Right lobe of liver (tissue), 6 donors: ENCODE results near the gene LRMDA. TPM values are rescaled to one million over a fixed set of nuclear protein-coding genes. Genes with fewer than 3 reads are reported as not detected.

Source experiments
- ATAC-seq, 4 donors: fragments of 200-7000 bp; cut with Tn5 transposase; one replicate each; pipeline ENCODE4 v1.9.1; 2020; ENCODE audit warnings: mild to moderate bottlenecking in 4 of 4, moderate library complexity in 4 of 4
- DNase-seq, 3 donors: peaks; one replicate each; pipeline ENCODE4 v3.0.0-alpha.2; 2020
- H3K27ac ChIP-seq, 3 donors: fragments of 200-600 bp; one replicate each; pipeline ENCODE4 v1.8.0; 2022
- H3K27me3 ChIP-seq, 2 donors: fragments of 200-600 bp; one replicate each; pipeline ENCODE4 v1.8.0; 2022
- H3K36me3 ChIP-seq, 4 donors: fragments of 200-600 bp; sonication (generic) in 1 of 4; one replicate each; pipeline versions ENCODE4 v1.5.1 to v1.8.0; 2017 to 2022; ENCODE audit warnings: control low read depth in 1 of 4
- H3K4me1 ChIP-seq, 4 donors: fragments of 200-600 bp; sonication (generic) in 1 of 4; one replicate each; pipeline versions ENCODE4 v1.5.1 to v1.8.0; 2017 to 2022; ENCODE audit warnings: control low read depth in 1 of 4
- H3K4me3 ChIP-seq, 3 donors: fragments of 200-600 bp; one replicate each; pipeline ENCODE4 v1.8.0; 2022
- H3K9me3 ChIP-seq, 4 donors: fragments of 200-600 bp; sonication (generic) in 1 of 4; one replicate each; pipeline versions ENCODE4 v1.5.1 to v1.8.0; 2017 to 2022; ENCODE audit warnings: control low read depth in 1 of 4
- CTCF ChIP-seq, 4 donors: fragments of 200-600 bp in 3 of 4; fragments of 450-650 bp in 1 of 4; IDR thresholded peaks; one replicate each; pipeline versions ENCODE4 v1.5.1 to v1.8.0; 2016 to 2022; ENCODE audit warnings: antibody characterized with exemption in 4 of 4, mild to moderate bottlenecking in 2 of 4
- POLR2A ChIP-seq: fragments of 450-650 bp; IDR thresholded peaks from one replicate; pipeline ENCODE4 v1.6.1; 2017; ENCODE audit warnings: antibody characterized with exemption, mild to moderate bottlenecking
- WGBS: methylation state at CpG from one replicate; pipeline ENCODE4 v1.1.6; 2018; ENCODE audit warnings: low coverage, low lambda C conversion rate; ENCODE audit not compliant: insufficient coverage; ENCODE audit errors: missing lambda C conversion rate; 5-methylcytosine and 5-hydroxymethylcytosine counted together
- intact Hi-C, 2 donors: fragments of 100-400 bp; cut with DNase I; formaldehyde crosslinking; loops; one replicate each; pipeline versions ENCODE4 v1.11.2 to v1.14.1; 2022
- total RNA-seq, 6 experiments: library from RNA; depleted of rRNA in 2 of 6; stranded (reverse); fragments of >200 nt in 2 of 6; fragmentation: NEBNext Ultra II Directional in 3 of 6; extraction: Animal tissue kit (Norgen Biotek cat#: 25700) in 3 of 6; gene quantifications; one replicate each; pipeline versions ENCODE4 v1.1.0 to v1.2.4, GENCODE V29; 2016 to 2023
- donor health status: DM: no; HTN: yes; CAD: no.
- donor health status: DM: no; HTN: no; CAD: no.
- donor health status: DM: no; HTN: no; CAD: no.
- donor health status: DM: no; HTN: yes; CAD: no.
- donor health status: DM: no; HTN: yes; CAD: no.

The LRMDA gene
- total RNA-seq, 6 experiments from 2014 or later = 9.9 to 19.9 (median 16.3) TPM

GRCh38 chr10:75400771-75401568 lies 30.5 kb upstream of the LRMDA start:
- Histone ChIP-seq H3K9me3 (no peaks in the 10 kb centered on the region), H3K27ac (peak overlapping the region; percentile 92 to 97 (median 93)), H3K4me1 (peaks cover 0 to 7% (median 2%) of the 10 kb centered on the region in 4 donors), H3K4me3 (peak overlapping the region; percentile 86 to 95 (median 92)), H3K27me3 (no peaks in the 10 kb centered on the region), H3K36me3 (peaks cover 0 to 6% (median 0%) of the 10 kb centered on the region in 4 donors)
- WGBS = 0% methylated on average over 24 of the region's 68 CpGs
- intact Hi-C loops = loop anchor here (5.0 to 10.0 kb wide), 4 partner anchors 194 to 1146 kb away; no protein-coding TSS in a partner anchor
- ATAC-seq (peak; percentile 8 to 42 (median 36)), DNase-seq (peak; percentile 76 to 78 (median 77))
- no peak for TF ChIP-seq POLR2A
- TF ChIP-seq CTCF (IDR thresholded peaks at IDR 0.05) = no peak

GRCh38 chr10:75401569-75402485 lies 29.6 kb upstream of the LRMDA start, which contains the start of gene ZNF503:
Gene ZNF503 (minus strand): TSS chr10:75401764. CDS start chr10:75401419, 345 bp downstream.
- H3K36me3 ChIP-seq = peaks cover 0 to 6% (median 0%) of the 10 kb centered on the region in 4 donors
- TF ChIP-seq CTCF (IDR thresholded peaks at IDR 0.05) (peak in 3 of 4 donors; percentile 5 to 40 (median 7)), POLR2A (peak; percentile 96)
- H3K4me3 ChIP-seq = peak within 1 kb of the TSS; percentile 86 to 95 (median 92)
- no peaks in the 10 kb centered on the region for H3K9me3 ChIP-seq
- WGBS = under 1% methylated on average over 33 of the region's 88 CpGs
- H3K4me1 ChIP-seq = peaks cover 0 to 6% (median 2%) of the 10 kb centered on the region in 4 donors
- H3K27me3 ChIP-seq = no peaks in the 10 kb centered on the region
- peak; percentile 72 to 81 (median 76) for ATAC-seq
- peak; percentile 97 to 98 (median 98) for DNase-seq
- intact Hi-C loops = loop anchor here (5.0 to 10.0 kb wide), 4 partner anchors 193 to 1145 kb away; no protein-coding TSS in a partner anchor
- H3K27ac ChIP-seq = peak within 1 kb of the TSS; percentile 92 to 97 (median 93)

- TF ChIP-seq CTCF (IDR thresholded peaks at IDR 0.05) = no peak
- TF ChIP-seq POLR2A = no peak
- 0% methylated on average over 12 of the region's 42 CpGs for WGBS
- Histone ChIP-seq H3K9me3 (no peaks in the 10 kb centered on the region), H3K4me3 (peak overlapping the region; percentile 86 to 95 (median 92)), H3K36me3 (peaks cover 0 to 6% (median 0%) of the 10 kb centered on the region in 4 donors), H3K27ac (peak overlapping the region; percentile 92 to 97 (median 93)), H3K4me1 (peaks cover 0 to 6% (median 2%) of the 10 kb centered on the region in 4 donors), H3K27me3 (no peaks in the 10 kb centered on the region)
- intact Hi-C loops = loop anchor here (5.0 to 10.0 kb wide), 4 partner anchors 192 to 1145 kb away; no protein-coding TSS in a partner anchor
- DNase-seq (peak; percentile 52 to 65 (median 56)), ATAC-seq (peak; percentile 1 to 14 (median 4))
Observed at GRCh38 chr10:75402486-75403143, 28.8 kb upstream of the LRMDA start.
